Vagina (tissue), 2 donors: Measurements from ENCODE around the gene IRF2BP1. TPM values are rescaled to one million over a fixed set of nuclear protein-coding genes. Genes with fewer than 3 reads are reported as not detected.
A peak's percentile ranks its signal among the peaks of the same experiment; 100 is the strongest.

ENCODE experiments used
- DNase-seq, 2 donors: peaks; one replicate each; pipeline ENCODE4 v3.0.0-alpha.2; 2017; ENCODE audit errors: extremely low spot score in 2 of 2
- H3K27ac ChIP-seq: fragments of 200-600 bp; sonication (generic); one replicate; pipeline ENCODE4 v1.5.1; 2019
- H3K27me3 ChIP-seq: fragments of 200-600 bp; sonication (generic); one replicate; pipeline ENCODE4 v1.5.1; 2019
- H3K36me3 ChIP-seq, 2 donors: fragments of 200-600 bp; sonication (generic); one replicate each; pipeline ENCODE4 v1.5.1; 2017 to 2019
- H3K4me1 ChIP-seq: fragments of 200-600 bp; sonication (generic); one replicate; pipeline ENCODE4 v1.5.1; 2019
- H3K4me3 ChIP-seq, 2 donors: fragments of 200-600 bp; sonication (generic); 1 replicate in 1 of 2; 2 replicates in 1 of 2; pipeline ENCODE4 v1.5.1; 2016 to 2019
- H3K9me3 ChIP-seq: fragments of 200-600 bp; sonication (generic); one replicate; pipeline ENCODE4 v1.5.1; 2019
- CTCF ChIP-seq, 3 experiments: fragments of 450-650 bp in 2 of 3; fragments of 200-600 bp in 1 of 3; sonication (generic) in 1 of 3; IDR thresholded peaks; one replicate each; pipeline ENCODE4 v1.5.1; 2017 to 2019; ENCODE audit warnings: antibody characterized with exemption in 3 of 3, mild to moderate bottlenecking in 2 of 3, moderate library complexity in 2 of 3
- POLR2A ChIP-seq, 2 donors: fragments of 450-650 bp; IDR thresholded peaks; one replicate each; pipeline ENCODE4 v1.6.1; 2017; ENCODE audit warnings: antibody characterized with exemption in 2 of 2, mild to moderate bottlenecking in 2 of 2, moderate library complexity in 2 of 2
- POLR2AphosphoS5 ChIP-seq, 2 donors: sonication (generic); formaldehyde crosslinking; IDR thresholded peaks; one replicate each; pipeline ENCODE4 v1.9.0; 2017; ENCODE audit warnings: antibody characterized with exemption in 2 of 2, mild to moderate bottlenecking in 2 of 2, low read depth in 1 of 2; ENCODE audit not compliant: insufficient read depth in 1 of 2
- intact Hi-C: fragments of 100-400 bp; cut with DNase I; formaldehyde crosslinking; loops from one replicate; pipeline ENCODE4 v1.15.1; 2023
- total RNA-seq: library from RNA; depleted of rRNA; stranded (reverse); fragments of >200 nt; gene quantifications from one replicate; pipeline ENCODE4 v1.2.3, GENCODE V29; 2016

IRF2BP1 gene
- total RNA-seq, 1 donor from 2014 or later = 32.2 TPM

GRCh38 chr19:45883881-45884681 lies 1.9 kb downstream of the IRF2BP1 start:
- Histone ChIP-seq H3K27ac (no peak overlapping the region), H3K9me3 (no peaks in the 10 kb centered on the region), H3K27me3 (no peaks in the 10 kb centered on the region), H3K36me3 (no peaks in the 10 kb centered on the region), H3K4me1 (peaks cover 36% of the 10 kb centered on the region), H3K4me3 (peak overlapping the region; percentile 3 to 72)
- TF ChIP-seq POLR2A (IDR thresholded peaks at IDR 0.05) (no peak), POLR2AphosphoS5 (IDR thresholded peaks at IDR 0.05; ENCODE audit: insufficient read depth in 1 of 2, low read depth in 1 of 2) (no peak), CTCF (IDR thresholded peaks at IDR 0.05) (no peak)
- intact Hi-C loops = loop anchor here (10.0 kb wide), 1 partner anchor 69 kb away; the partner anchor contains the start of gene RSPH6A
- no peak for DNase-seq

GRCh38 chr19:45883586-45883880 lies 2.4 kb downstream of the IRF2BP1 start:
- H3K36me3 ChIP-seq = no peaks in the 10 kb centered on the region
- H3K27me3 ChIP-seq = no peaks in the 10 kb centered on the region
- peaks cover 36% of the 10 kb centered on the region for H3K4me1 ChIP-seq
- intact Hi-C loops = loop anchor here (10.0 kb wide), 1 partner anchor 69 kb away; the partner anchor contains the start of gene RSPH6A
- no peaks in the 10 kb centered on the region for H3K9me3 ChIP-seq
- H3K4me3 ChIP-seq = peak overlapping the region in 1 of 2 donors; percentile 32
- H3K27ac ChIP-seq = no peak overlapping the region
- TF ChIP-seq POLR2AphosphoS5 (IDR thresholded peaks at IDR 0.05; ENCODE audit: insufficient read depth in 1 of 2, low read depth in 1 of 2) = no peak
- no peak for TF ChIP-seq CTCF (IDR thresholded peaks at IDR 0.05)
- no peak for TF ChIP-seq POLR2A (IDR thresholded peaks at IDR 0.05)
- DNase-seq = no peak

GRCh38 chr19:45882652-45883585 lies 3.0 kb downstream of the IRF2BP1 start:
- Histone ChIP-seq H3K27ac (peak overlapping the region; percentile 60), H3K27me3 (no peaks in the 10 kb centered on the region), H3K4me1 (peaks cover 36% of the 10 kb centered on the region), H3K36me3 (no peaks in the 10 kb centered on the region), H3K9me3 (no peaks in the 10 kb centered on the region), H3K4me3 (peak overlapping the region; percentile 21 to 32)
- TF ChIP-seq CTCF (IDR thresholded peaks at IDR 0.05) = peak; percentile 49 to 70 (median 59)
- peak; percentile 18 to 40 for TF ChIP-seq POLR2AphosphoS5 (IDR thresholded peaks at IDR 0.05; ENCODE audit: insufficient read depth in 1 of 2, low read depth in 1 of 2)
- TF ChIP-seq POLR2A (IDR thresholded peaks at IDR 0.05) = no peak
- DNase-seq = no peak
- intact Hi-C loops = loop anchor here (10.0 kb wide), 1 partner anchor 68 kb away; the partner anchor contains the start of gene RSPH6A

- H3K9me3 ChIP-seq = no peaks in the 10 kb centered on the region
- TF ChIP-seq CTCF (IDR thresholded peaks at IDR 0.05) = no peak
- TF ChIP-seq POLR2AphosphoS5 (IDR thresholded peaks at IDR 0.05; ENCODE audit: insufficient read depth in 1 of 2, low read depth in 1 of 2) = no peak
- TF ChIP-seq POLR2A (IDR thresholded peaks at IDR 0.05) = no peak
- intact Hi-C loops = loop anchor here (10.0 kb wide), 1 partner anchor 67 kb away; the partner anchor contains the start of gene RSPH6A
- no peak for DNase-seq
- H3K4me1 ChIP-seq = peaks cover 38% of the 10 kb centered on the region
- no peak overlapping the region for H3K4me3 ChIP-seq
- H3K27ac ChIP-seq = no peak overlapping the region
- no peaks in the 10 kb centered on the region for H3K27me3 ChIP-seq
- no peaks in the 10 kb centered on the region for H3K36me3 ChIP-seq
Observed at GRCh38 chr19:45881909-45882528, 3.9 kb downstream of the IRF2BP1 start.
